GM18526 (cell line): ENCODE results near the gene DUS4L.

ENCODE experiments used
- POLR2A ChIP-seq: IDR thresholded peaks from 3 replicates; pipeline ENCODE4 v1.6.1; 2011; ENCODE audit not compliant: insufficient read length; ENCODE audit errors: extremely low read depth

DUS4L gene

DNA sequence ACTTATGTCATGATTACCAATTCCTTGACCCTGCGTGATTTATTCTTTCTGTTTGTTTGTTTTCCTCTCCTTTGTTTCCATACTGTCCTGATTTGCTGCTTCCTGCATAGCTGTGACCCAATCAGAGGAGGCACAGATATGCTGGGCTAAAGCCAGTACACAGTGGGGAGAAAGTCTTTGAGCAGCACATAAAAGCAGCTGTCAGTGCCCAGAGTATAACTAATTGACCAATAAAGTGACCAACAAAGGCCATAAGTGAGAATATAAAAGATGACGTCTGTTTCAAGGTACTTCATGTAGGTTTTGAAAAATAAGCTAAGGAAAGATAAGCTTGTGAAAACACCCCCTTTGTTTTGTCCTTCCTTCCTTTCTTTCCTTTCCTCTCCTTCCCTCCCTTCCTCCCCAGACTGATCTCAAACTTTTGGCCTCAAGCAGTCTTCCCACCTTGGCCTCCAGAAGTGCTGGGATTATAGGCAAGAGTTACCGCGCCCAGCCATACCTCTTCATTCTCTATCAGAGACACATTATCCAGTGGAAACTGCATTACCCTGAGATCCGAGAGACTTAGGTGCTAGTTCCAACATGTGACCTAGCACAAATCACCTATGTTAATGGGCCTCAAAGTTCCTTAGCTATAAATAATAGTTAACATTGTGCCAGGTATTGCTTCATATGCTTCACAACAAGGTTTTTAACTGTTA lies 33.3 kb downstream of the DUS4L start:
- TF ChIP-seq POLR2A, result no peak

GRCh38 chr7:107597582-107597916 lies 33.8 kb downstream of the DUS4L start:
- no peak for TF ChIP-seq POLR2A

GRCh38 chr7:107597953-107598352 lies 34.2 kb downstream of the DUS4L start:
- no peak for TF ChIP-seq POLR2A

DNA sequence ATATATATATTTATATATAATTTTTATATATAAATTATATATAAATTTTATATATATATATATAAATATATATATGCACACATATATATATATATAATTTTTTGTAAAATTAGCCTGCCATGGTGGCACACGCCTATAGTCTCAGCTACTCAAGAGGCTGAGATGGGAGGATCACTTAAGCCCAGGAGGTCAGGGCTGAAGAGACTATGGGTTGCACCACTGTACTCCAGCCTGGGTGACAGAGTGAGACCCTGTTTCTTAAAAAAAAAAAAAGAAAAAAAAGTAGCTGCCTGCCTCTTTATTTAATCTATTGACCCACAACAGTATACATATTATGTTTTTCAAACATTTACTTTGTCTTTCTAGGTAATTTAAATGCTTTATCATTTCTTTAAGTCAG lies 35.5 kb downstream of the DUS4L start:
- no peak for TF ChIP-seq POLR2A

DNA sequence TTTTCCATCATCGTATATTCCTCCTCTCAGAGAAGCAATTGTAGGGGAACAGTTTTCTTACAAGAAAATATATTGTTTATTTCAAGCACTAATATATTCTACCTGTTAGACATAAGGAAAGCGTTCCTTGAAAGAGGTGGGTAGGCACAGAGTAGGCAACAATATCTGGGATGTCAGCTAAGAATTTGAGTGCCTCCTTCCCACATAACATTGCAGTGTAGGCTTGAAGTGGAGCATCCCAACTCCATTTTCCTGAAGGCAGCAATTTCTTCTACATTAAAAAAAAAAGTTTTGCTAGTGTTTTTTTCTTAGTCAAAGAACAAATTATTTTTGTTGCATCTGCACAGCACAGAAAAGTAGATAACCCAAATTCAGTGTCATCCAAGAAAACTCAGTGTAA lies 37.0 kb downstream of the DUS4L start:
- TF ChIP-seq POLR2A, result no peak

DNA sequence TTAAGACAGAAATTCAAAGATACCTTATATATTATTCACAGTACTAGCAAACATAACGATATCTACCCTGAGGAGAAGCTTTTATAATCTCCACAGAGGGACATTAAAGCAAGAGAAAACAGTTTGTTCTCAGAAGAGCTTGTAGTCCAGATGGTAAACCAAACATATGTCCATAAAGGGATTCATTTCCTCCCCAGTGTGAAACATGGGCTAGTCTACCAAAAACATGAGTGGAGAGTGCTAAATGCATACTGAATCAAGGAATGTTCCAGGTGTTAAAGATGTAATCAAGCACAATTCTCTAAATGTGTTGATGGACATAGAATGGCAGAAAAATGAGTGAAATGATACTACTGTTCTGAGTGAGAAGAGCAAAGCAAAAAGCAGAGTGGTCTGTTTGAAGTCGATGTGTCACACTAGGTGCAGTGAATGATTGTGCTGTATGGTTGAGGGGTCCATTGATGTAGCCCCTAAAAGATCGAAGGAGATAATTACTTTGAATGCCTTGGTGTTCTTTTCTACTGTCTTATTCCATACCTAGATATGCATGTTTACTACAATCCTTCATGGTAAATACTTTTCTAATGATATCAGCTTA lies 41.5 kb downstream of the DUS4L start:
- TF ChIP-seq POLR2A, result no peak

DNA sequence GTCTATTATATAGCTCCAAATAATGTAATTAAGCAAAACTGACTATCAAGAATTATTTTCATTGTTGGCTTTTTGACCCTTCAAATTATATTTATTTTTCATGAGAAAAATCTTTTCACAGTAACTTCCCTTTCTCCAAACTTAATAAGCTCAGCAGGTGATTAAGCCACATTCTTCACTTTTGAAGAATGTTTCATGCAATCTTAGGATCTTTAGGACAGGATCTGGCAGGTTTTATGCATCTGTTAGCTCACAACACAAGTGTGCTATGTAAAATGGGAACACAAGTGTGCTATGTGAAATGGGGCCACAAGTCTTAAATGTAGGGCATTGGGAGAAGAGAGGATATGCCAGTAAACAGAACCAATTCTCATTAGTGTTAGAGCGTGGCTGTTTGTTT lies 42.5 kb downstream of the DUS4L start:
- TF ChIP-seq POLR2A, result no peak

DNA sequence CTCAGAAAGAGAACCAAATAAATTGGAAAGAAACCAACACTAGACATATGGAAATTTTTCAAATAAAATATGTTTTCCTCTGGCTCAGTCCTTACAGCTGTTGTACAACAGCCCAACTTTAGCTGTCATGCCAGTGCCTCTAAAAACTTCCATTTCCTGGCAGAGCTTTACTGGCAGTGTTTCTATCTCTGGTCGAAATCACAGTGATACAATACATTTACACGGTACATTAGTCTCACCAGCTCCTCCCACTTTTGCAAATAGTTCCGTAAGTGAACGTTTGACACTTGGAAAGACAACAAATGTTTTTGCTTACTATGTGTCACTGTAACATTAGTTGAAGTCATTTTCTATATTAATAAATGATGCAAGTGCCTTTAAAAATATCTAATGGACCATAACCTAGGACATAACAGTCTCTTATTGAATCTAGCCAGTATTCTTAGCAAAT lies 46.1 kb downstream of the DUS4L start:
- no peak for TF ChIP-seq POLR2A

- no peak for TF ChIP-seq POLR2A
Observed at GRCh38 chr7:107610323-107610722, 46.6 kb downstream of the DUS4L start.

DNA sequence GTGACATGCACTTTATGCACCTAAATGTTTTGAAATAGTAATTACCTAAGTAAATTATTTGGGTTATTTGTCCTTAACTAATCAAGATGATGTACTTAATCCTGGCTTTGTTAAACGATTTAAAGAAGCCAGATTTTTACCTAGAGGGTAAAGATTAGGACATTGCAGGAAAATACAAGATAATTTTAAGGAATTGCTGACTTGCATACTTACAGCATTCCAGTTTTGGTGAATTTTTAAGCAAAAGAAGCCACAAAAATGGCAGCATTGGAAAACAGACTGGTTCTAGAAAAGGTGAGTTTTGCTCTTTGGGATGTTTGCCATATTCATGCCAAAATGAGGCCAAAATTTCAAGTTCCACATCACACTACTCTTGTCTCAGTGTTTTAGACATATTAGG lies 49.7 kb downstream of the DUS4L start:
- no peak for TF ChIP-seq POLR2A

DNA sequence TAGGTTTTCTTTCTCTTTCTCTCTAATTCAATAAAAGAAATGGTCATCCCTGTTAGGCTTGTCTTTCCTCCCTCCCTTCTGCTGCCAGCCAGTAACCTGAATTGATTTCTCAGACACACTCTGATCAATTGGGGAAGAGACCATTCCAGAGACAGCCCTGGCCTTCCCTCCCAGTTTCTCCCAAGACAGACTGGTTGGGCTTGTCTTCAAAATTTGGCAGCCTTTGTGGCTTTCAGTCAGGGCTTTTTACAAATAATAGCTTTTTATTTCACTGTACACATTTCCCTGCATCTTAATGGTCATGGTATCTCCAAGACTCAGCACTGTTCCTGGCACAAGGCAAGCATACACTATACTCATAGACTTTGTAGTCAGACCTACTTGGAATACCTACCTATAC lies 50.2 kb downstream of the DUS4L start:
- no peak for TF ChIP-seq POLR2A

DNA sequence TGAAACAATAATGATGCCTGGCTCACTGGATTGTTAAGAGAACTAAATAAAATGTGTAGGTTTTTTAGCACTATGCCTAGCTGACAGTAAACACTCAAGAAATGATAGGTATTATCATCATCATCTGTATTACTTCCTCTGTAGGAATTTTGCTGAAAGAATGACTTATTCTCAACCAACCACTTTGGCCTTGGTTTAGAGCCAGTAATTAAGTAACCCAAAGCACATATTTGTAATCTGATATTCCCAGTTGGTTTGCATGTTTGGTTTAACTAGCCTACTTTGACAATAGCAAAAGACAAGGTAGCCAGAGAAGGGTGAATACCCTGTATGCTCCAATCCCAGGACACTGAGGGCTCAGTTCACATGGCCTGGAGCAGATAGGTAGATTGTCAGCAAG lies 50.7 kb downstream of the DUS4L start:
- TF ChIP-seq POLR2A, result no peak

DNA sequence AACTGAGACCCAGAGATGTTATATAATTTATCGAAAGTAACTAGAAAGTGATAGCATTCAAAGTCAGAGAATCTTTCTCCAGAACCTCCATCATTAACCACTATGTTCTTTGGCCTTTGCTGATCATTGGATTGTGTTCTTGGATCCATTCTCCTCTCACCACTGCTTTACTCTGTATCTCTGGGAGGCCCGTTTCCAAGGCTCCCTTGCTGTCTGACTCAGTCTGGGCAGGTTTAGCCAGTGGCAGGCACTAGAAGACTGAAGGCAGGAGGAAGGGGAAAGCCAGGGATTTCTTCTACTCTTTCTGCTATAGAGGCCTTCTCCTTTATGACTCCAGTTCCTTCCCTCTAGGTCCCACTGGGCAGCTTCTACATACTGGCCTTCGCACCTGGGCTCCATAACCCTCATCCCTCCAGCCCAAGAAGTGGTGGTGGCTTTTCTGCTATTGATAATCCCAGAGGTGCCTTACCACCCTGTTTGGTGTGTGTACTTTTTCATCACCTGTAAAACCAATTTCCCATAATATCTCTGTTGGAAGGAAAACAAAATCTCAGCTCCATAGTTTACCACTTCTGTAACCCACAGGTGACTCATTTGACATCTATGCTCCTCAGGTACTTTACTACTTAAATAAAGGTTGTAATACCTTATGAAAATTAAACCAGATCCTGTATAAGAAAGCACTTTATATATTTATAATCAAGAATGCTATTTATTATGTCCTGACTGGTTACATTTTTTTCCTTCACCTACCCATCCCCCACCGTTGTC lies 52.3 kb downstream of the DUS4L start:
- no peak for TF ChIP-seq POLR2A

DNA sequence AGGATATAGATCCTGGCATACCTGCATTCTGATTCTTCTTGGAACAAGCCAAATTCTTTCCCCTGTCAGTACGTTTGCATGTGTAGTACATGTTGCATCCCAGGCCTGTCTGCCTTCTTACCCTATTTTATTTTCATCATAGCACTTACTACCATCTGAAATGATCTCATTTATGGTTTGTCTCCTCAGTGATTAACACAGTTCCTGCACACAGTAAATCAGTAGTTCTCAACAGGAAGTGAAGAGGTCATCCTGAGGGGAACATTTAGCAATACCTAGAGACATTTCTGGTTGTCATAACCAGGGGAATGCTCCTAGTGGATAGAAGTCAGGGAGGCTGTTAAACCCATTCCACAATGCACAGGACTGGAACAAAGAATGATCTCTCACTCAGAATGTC lies 58.7 kb downstream of the DUS4L start:
- no peak for TF ChIP-seq POLR2A

DNA sequence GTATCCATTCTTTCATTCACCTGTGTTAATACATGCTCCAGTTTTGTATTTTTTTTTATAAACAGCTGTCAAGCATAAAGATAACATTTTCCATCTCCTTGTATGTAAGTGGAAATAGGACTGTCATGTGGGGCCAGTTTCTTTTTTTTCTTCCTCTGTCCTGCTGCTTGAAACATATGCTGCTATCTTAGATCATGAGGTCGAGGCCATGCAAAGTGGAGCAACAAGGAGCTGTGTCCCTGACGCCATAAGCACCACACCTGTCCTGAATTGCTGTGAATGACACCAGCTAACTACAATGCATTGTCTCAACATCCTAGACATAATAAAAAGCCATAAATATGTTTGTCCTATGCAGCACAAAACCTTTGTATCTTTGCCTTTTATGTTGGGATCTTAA lies 59.1 kb downstream of the DUS4L start:
- TF ChIP-seq POLR2A, result no peak

DNA sequence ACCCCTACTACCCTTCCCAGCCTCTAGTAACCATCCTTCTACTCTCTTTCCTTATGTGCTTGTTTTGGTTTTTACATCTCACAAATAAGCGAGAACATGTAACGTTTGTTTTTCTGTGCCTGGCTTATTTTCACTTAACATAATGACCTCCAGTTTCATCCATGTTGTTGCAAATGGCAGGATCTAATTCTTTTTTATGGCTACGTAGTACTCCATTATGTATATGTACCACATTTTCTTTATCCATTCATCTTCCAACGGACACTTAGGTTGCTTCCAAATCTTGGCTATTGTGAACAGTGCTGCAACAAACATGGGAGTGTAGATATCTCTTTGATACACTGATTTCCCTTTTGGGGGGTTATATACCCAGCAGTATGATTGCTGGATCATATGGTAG lies 63.2 kb downstream of the DUS4L start:
- no peak for TF ChIP-seq POLR2A
